Calu3 (cell line): ENCODE measurements around the gene EPOP. TPM values are rescaled to one million over a fixed set of nuclear protein-coding genes. Genes with fewer than 3 reads are reported as not detected.
"Not testable (repeated sequence)": the region's sequence is repeated elsewhere in the genome, so short reads cannot be mapped to it uniquely, and the experiment has no call there.

Source experiments
- BruUV-seq: library from RNA; stranded (reverse); fragments of 400-500 nt; replicated peaks from 2 replicates; lab custom pipeline; 2021; lab: Mats Ljungman, UMichigan
- CTCF ChIA-PET: fragments of 300-600 bp; sonication (Branson Sonifier 250); formaldehyde crosslinking; loops from one replicate; lab custom pipeline; 2022; ENCODE audit warnings: antibody characterized with exemption; lab: Charles Lee
- DNase-seq: peaks from one replicate; pipeline ENCODE4 v3.0.0; 2022
- H3K27ac Mint-ChIP-seq: one replicate; pipeline ENCODE4 v1.8.0; 2022; ENCODE audit warnings: mixed read lengths; ENCODE audit not compliant: unreplicated experiment
- H3K27me3 Mint-ChIP-seq: one replicate; pipeline ENCODE4 v1.8.0; 2022; ENCODE audit warnings: mixed read lengths; ENCODE audit not compliant: unreplicated experiment
- H3K36me3 Mint-ChIP-seq: one replicate; pipeline ENCODE4 v1.8.0; 2022; ENCODE audit warnings: mild to moderate bottlenecking, moderate library complexity, mixed read lengths; ENCODE audit not compliant: insufficient read depth, unreplicated experiment
- H3K4me1 Mint-ChIP-seq: one replicate; pipeline ENCODE4 v1.8.0; 2022; ENCODE audit warnings: mild to moderate bottlenecking, low read depth, mixed read lengths; ENCODE audit not compliant: unreplicated experiment
- H3K4me3 Mint-ChIP-seq: one replicate; pipeline ENCODE4 v1.8.0; 2022; ENCODE audit warnings: mild to moderate bottlenecking, low read depth, moderate library complexity, mixed read lengths; ENCODE audit not compliant: unreplicated experiment
- H3K9me3 Mint-ChIP-seq: one replicate; pipeline ENCODE4 v1.8.0; 2022; ENCODE audit warnings: low read depth, mixed read lengths; ENCODE audit not compliant: unreplicated experiment
- CTCF ChIP-seq: fragments of 200-600 bp; IDR thresholded peaks from one replicate; pipeline ENCODE4 v1.8.0; 2022; ENCODE audit warnings: antibody characterized with exemption; ENCODE audit not compliant: unreplicated experiment
- intact Hi-C: fragments of 100-400 bp; cut with micrococcal nuclease; formaldehyde crosslinking; loops from one replicate; pipeline ENCODE4 v1.10.0; 2022; ENCODE audit not compliant: unreplicated experiment
- total RNA-seq: library from RNA; stranded (reverse); gene quantifications from 2 replicates; pipeline ENCODE4 v1.2.3, GENCODE V29; 2022

EPOP gene
- total RNA-seq, 1 experiment from 2014 or later, result 15.3 TPM

- H3K36me3 Mint-ChIP-seq, result peaks cover 13% of the 10 kb centered on the region
- BruUV-seq, result no TSS peak
- H3K9me3 Mint-ChIP-seq, result no peaks in the 10 kb centered on the region
- H3K4me3 Mint-ChIP-seq, result no peak overlapping the region
- CTCF ChIA-PET, result interaction anchor here (0.6 to 6.8 kb wide), 7 partner anchors 9 to 323 kb away, joined by 3 to 64 read pairs (median 4); partner anchors contain the start of gene SRCIN1
- TF ChIP-seq CTCF, result no peak
- H3K27me3 Mint-ChIP-seq, result peaks cover 64% of the 10 kb centered on the region
- H3K4me1 Mint-ChIP-seq, result peaks cover 18% of the 10 kb centered on the region
- no peak overlapping the region for H3K27ac Mint-ChIP-seq
- intact Hi-C loops, result no loop called here
- DNase-seq, result no peak
These were observed 21.1 kb downstream of the EPOP start for GRCh38 chr17:38653679-38654078.

DNA sequence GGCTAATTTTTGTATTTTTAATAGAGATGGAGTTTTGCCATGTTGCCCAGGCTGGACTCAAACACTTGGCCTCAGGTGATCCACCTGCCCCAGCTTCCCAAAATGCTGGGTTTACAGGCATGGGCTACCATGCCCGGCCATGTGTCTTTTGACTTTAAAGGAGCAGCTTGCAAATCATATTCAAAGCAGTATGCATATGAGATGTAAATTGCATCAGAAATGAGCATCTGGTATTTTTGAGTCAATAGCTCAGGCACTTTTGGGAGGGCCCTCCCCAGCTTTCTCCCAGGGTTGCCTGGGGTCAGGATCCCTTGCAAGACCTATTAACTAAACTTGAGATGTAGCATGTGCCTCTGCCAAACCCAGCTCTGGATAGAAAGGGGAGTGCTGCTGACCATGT lies 21.5 kb downstream of the EPOP start:
- Mint-ChIP-seq H3K4me3 (no peak overlapping the region), H3K4me1 (peaks cover 14% of the 10 kb centered on the region), H3K27me3 (peaks cover 60% of the 10 kb centered on the region), H3K9me3 (no peaks in the 10 kb centered on the region), H3K27ac (no peak overlapping the region), H3K36me3 (peaks cover 13% of the 10 kb centered on the region)
- DNase-seq, result no peak
- CTCF ChIA-PET, result interaction anchor here (0.6 to 6.8 kb wide), 9 partner anchors 10 to 773 kb away, joined by 3 to 64 read pairs (median 4); partner anchors contain the start of gene SRCIN1
- intact Hi-C loops, result no loop called here
- BruUV-seq, result no TSS peak
- TF ChIP-seq CTCF, result no peak

- H3K27ac Mint-ChIP-seq, H3K36me3 Mint-ChIP-seq, BruUV-seq, H3K9me3 Mint-ChIP-seq, H3K4me1 Mint-ChIP-seq, H3K4me3 Mint-ChIP-seq, intact Hi-C loops, DNase-seq: not testable (repeated sequence)
- CTCF ChIA-PET, result interaction anchor here (0.5 to 6.2 kb wide), 15 partner anchors 9 to 1070 kb away, joined by 3 to 37 read pairs (median 4); no protein-coding TSS in a partner anchor
- H3K27me3 Mint-ChIP-seq, result peaks cover 60% of the 10 kb centered on the region
These were observed 24.0 kb downstream of the EPOP start for GRCh38 chr17:38650653-38651173.

GRCh38 chr17:38637951-38638350 lies 36.8 kb downstream of the EPOP start:
- intact Hi-C loops, result no loop called here
- H3K4me3 Mint-ChIP-seq, result no peak overlapping the region
- peaks cover 27% of the 10 kb centered on the region for H3K27me3 Mint-ChIP-seq
- H3K27ac Mint-ChIP-seq, result no peak overlapping the region
- no peaks in the 10 kb centered on the region for H3K36me3 Mint-ChIP-seq
- no peak for TF ChIP-seq CTCF
- no TSS peak for BruUV-seq
- H3K4me1 Mint-ChIP-seq, result no peaks in the 10 kb centered on the region
- no peaks in the 10 kb centered on the region for H3K9me3 Mint-ChIP-seq
- CTCF ChIA-PET, result interaction anchor here (0.6 to 1.2 kb wide), 2 partner anchors 12 to 42 kb away, joined by 3 to 5 read pairs; no protein-coding TSS in a partner anchor
- no peak for DNase-seq

- DNase-seq, result no peak
- no TSS peak for BruUV-seq
- TF ChIP-seq CTCF, result no peak
- Mint-ChIP-seq H3K4me1 (no peaks in the 10 kb centered on the region), H3K27me3 (peaks cover 27% of the 10 kb centered on the region), H3K36me3 (no peaks in the 10 kb centered on the region), H3K27ac (no peak overlapping the region), H3K9me3 (no peaks in the 10 kb centered on the region), H3K4me3 (no peak overlapping the region)
- CTCF ChIA-PET, result no interaction called here
- intact Hi-C loops, result no loop called here
These were observed 38.7 kb downstream of the EPOP start for GRCh38 chr17:38636054-38636453.
